Measurements from ENCODE around the gene HAND1. TPM values are rescaled to one million over a fixed set of nuclear protein-coding genes. Genes with fewer than 3 reads are reported as not detected.

HAND1 gene
- polyA plus RNA-seq, 1 experiment, result not detected

DNA sequence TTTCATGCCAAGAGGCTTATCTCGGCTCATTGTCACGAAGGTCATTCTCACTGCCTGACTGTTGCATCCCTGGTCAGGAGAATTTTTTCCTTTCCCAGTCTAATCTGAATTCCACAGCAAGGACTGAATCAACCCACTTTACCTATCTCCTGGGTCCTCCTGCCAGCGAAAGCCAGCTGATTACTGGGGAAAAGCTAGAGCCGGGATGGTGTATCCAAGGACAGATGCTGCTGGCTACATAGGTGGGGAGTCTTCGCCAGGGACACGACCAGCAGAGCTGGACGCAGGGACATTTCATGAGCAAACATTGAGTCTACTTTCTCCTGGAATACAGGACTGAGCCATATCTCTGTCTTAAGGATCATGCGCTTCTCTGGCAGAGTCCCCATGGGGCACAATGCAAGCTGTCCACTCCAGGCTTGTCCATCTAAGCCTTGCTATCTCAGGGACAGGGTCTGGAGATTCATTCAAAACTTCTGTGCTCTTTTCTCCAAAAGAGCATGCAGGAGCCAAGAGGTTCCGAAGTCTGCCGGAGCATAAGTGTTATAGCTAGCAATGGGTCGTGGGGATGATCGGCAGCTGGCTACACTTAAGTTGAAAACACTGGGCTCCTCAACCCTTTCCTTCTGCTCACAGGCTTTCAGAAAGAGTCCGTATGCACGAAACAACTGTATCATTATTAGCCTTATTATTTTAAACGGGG is 6.5 kb upstream of the HAND1 start:
- ChIA-PET CTCF (interaction anchor here (0.9 to 2.3 kb wide), 3 partner anchors 16 to 413 kb away, joined by 4 to 7 read pairs (median 6); no protein-coding TSS in a partner anchor), POLR2A (no interaction called here)
- DNase-seq (ENCODE audit: low read depth, low spot score), result no peak
- H3K27ac ChIP-seq (ENCODE audit: low read depth, low read length), result no peak overlapping the region
- peaks cover 79% of the 10 kb centered on the region for H3K27me3 ChIP-seq (ENCODE audit: control insufficient read depth, insufficient read depth, low read length)
- no peak overlapping the region for H3K4me3 ChIP-seq (ENCODE audit: low read depth, low read length)
- TF ChIP-seq, protein P1, sequence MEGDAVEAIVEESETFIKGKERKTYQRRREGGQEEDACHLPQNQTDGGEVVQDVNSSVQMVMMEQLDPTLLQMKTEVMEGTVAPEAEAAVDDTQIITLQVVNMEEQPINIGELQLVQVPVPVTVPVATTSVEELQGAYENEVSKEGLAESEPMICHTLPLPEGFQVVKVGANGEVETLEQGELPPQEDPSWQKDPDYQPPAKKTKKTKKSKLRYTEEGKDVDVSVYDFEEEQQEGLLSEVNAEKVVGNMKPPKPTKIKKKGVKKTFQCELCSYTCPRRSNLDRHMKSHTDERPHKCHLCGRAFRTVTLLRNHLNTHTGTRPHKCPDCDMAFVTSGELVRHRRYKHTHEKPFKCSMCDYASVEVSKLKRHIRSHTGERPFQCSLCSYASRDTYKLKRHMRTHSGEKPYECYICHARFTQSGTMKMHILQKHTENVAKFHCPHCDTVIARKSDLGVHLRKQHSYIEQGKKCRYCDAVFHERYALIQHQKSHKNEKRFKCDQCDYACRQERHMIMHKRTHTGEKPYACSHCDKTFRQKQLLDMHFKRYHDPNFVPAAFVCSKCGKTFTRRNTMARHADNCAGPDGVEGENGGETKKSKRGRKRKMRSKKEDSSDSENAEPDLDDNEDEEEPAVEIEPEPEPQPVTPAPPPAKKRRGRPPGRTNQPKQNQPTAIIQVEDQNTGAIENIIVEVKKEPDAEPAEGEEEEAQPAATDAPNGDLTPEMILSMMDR (IDR thresholded peaks at IDR 0.05; ENCODE audit: low read depth, low read length), result no peak
- H3K9me3 ChIP-seq (ENCODE audit: control insufficient read depth, insufficient read depth, low read length), result peaks cover 2% of the 10 kb centered on the region

GRCh38 chr5:154483654-154484392 is 5.8 kb upstream of the HAND1 start:
- POLR2A ChIA-PET, result no interaction called here
- Histone ChIP-seq H3K27ac (ENCODE audit: low read depth, low read length) (no peak overlapping the region), H3K27me3 (ENCODE audit: control insufficient read depth, insufficient read depth, low read length) (peaks cover 83% of the 10 kb centered on the region), H3K9me3 (ENCODE audit: control insufficient read depth, insufficient read depth, low read length) (peaks cover 2% of the 10 kb centered on the region), H3K4me3 (ENCODE audit: low read depth, low read length) (no peak overlapping the region)
- no peak for DNase-seq (ENCODE audit: low read depth, low spot score)
- TF ChIP-seq, protein P1 (IDR thresholded peaks at IDR 0.05; ENCODE audit: low read depth, low read length), result no peak
- CTCF ChIA-PET, result interaction anchor here (0.9 to 2.3 kb wide), 5 partner anchors 15 to 412 kb away, joined by 3 to 7 read pairs (median 4); no protein-coding TSS in a partner anchor

DNA sequence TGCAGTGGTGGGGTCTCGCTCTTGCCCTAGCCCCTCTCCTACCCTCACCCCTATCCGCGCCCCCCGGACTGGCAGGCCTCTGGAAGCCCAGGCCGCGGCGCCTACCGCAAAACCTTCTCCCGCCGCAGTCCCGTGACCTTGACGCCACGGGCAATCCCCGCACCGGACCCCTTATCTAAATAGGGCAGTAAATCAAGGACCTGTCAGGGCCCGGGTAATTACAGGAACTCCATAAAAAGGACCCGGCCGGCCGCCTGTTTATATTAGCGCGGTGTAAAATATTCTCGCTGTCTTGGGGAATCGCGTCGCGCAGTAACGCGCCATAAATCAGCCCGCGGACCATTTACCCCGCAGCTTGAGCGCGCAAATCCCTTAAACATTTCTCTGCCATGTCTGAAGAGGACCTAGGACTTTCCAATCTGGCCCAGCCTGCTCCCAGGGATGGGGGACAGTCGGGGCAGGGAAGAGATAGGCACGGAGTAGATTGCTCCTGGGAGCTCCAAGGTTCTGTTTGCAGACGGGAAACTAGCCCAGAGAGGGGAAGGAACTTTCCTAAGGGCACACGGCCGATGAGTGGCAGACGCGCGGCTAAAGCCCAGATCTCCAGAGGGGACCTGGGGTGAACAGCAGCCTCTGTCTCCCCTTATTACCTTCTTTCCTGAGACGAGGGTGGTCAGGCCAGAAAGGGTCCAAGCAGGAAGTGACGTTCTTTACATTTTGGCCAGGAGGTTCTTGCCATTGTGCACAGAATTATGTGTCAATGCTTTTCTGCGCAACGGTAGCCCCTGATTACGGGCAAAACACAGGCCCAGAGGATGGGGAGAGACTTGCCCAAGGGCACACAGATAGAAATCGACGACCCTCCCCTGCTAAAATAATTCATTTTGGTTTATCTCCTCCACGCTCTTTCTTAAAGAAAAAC is 4.8 kb upstream of the HAND1 start:
- TF ChIP-seq, protein P1 (IDR thresholded peaks at IDR 0.05; ENCODE audit: low read depth, low read length), result no peak
- CTCF ChIA-PET, result interaction anchor here (1.0 to 1.2 kb wide), 2 partner anchors 16 to 128 kb away, joined by 3 read pairs; no protein-coding TSS in a partner anchor
- no peak for DNase-seq (ENCODE audit: low read depth, low spot score)
- H3K4me3 ChIP-seq (ENCODE audit: low read depth, low read length), result no peak overlapping the region
- no peak overlapping the region for H3K27ac ChIP-seq (ENCODE audit: low read depth, low read length)
- POLR2A ChIA-PET, result no interaction called here
- H3K27me3 ChIP-seq (ENCODE audit: control insufficient read depth, insufficient read depth, low read length), result peaks cover 91% of the 10 kb centered on the region
- peaks cover 2% of the 10 kb centered on the region for H3K9me3 ChIP-seq (ENCODE audit: control insufficient read depth, insufficient read depth, low read length)

- DNase-seq (ENCODE audit: low read depth, low spot score), result no peak
- ChIA-PET POLR2A (no interaction called here), CTCF (interaction anchor here (0.6 to 1.6 kb wide), 2 partner anchors 39 to 490 kb away, joined by 4 read pairs; no protein-coding TSS in a partner anchor)
- H3K27me3 ChIP-seq (ENCODE audit: control insufficient read depth, insufficient read depth, low read length), result peaks cover 99% of the 10 kb centered on the region
- no peak overlapping the region for H3K4me3 ChIP-seq (ENCODE audit: low read depth, low read length)
- TF ChIP-seq, protein P1 (IDR thresholded peaks at IDR 0.05; ENCODE audit: low read depth, low read length), result no peak
- H3K27ac ChIP-seq (ENCODE audit: low read depth, low read length), result no peak overlapping the region
- peaks cover 2% of the 10 kb centered on the region for H3K9me3 ChIP-seq (ENCODE audit: control insufficient read depth, insufficient read depth, low read length)
These were observed 3.8 kb upstream of the HAND1 start for GRCh38 chr5:154481584-154482381.
